Astrocyte (in vitro differentiated cells and primary cell): ENCODE results near the gene AP5M1.

Source experiments
- CTCF ChIP-seq: IDR thresholded peaks from 2 replicates; pipeline ENCODE4 v1.5.1; 2011; ENCODE audit warnings: low read depth, mild to moderate bottlenecking, inconsistent platforms, low read length, moderate library complexity; ENCODE audit not compliant: insufficient read depth
- EZH2 ChIP-seq: IDR thresholded peaks from 2 replicates; pipeline ENCODE4 v1.6.1; 2012; ENCODE audit warnings: mild to moderate bottlenecking, low read length, inconsistent platforms; ENCODE audit not compliant: insufficient read depth

- TF ChIP-seq CTCF (no peak), EZH2 (no peak)
Observed at GRCh38 chr14:57291692-57292647, 23.2 kb downstream of the AP5M1 start.
